ENCODE data around the gene PRND.
"Not testable (repeated sequence)": the region's sequence is repeated elsewhere in the genome, so short reads cannot be mapped to it uniquely, and the experiment has no call there.

The PRND gene

DNA sequence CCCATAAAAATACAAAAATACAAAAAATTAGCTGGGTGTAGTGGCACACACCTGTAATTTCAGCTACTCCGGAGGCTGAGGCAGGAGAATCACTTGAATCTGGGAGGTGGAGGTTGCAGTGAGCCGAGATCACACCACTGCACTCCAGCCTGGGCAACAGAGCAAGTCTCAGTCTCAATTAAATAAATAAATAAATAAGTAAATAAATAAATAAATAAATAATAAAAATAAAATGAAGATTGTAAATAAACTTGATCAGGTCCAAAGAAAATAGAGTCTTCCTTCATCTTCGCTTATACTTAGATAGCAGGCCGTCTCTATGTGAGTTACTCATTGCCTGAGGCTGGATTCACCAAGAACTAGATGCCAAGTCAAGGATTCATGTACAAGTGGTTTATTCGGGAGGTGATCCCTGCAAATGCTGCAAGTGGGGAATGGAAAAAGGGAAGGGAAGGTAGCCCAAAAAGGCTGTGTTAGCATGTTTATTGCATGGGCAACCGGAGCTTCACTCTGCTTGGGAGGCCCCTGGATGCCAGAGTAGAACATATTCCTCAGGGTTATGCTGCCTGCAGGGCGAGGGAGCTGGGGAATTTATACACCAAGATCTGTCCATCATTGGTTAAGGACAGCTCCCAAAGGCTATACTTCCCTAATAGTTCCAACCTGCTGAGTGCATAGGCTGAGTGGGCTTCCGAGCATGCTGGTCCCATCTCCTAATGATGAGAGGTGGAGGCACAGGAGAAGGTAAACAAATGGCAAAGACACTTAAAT is 16.3 kb downstream of the PRND start:
- no peak for DNase-seq (ENCODE audit: low spot score)

DNA sequence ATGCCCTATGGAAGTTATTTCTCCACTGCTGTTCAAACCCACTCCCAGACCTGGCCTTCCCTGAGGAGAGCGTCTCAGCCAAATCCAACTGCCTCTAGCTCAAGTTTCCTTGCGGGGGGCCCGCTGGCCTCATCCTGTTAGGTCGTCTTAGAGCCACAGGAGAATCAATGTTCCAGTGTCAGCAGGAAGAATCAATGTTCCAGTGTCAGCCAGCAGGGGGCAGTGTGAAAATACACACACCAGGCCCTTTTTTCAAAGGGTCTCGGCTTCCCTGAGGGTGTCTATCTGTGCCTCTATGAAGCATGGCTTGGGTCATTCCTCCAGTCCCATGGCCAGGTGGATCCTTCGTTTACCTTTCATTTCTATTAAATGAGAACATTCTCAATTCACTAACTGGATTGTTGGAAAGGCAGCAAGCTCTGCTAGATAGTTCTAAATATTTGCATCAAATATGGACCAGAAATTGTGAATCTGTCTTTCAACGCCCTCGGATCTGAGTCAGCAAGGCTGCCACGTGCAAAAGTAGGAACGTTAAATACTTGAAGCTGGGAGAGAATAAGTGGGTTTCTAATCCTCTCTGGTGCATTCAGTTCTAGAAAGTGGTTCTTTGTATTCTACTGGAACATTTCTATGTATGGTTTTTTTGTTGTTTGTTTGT is 19.2 kb downstream of the PRND start:
- peak; percentile 30 for DNase-seq (ENCODE audit: low spot score)

DNA sequence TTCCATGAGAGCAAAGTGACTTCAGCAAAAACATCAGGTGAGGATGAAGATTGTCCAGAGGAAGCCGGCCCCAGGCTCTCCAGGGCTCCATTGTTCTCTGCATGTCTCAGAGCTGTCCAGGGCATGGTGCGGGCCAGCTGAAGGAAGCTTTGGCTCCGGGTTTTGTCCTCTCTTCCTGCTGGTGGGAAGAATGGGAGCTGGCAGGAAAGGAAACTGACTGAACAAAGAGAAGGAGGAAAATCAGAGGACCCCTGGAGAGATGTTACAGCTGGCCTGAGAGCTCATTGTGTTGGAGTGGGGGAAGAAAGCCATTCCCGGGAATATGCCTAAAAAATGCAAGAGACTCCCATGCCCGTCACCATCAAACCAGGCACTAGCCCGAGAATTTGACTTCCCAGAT is 27.1 kb downstream of the PRND start:
- no peak for DNase-seq (ENCODE audit: low spot score)

DNA sequence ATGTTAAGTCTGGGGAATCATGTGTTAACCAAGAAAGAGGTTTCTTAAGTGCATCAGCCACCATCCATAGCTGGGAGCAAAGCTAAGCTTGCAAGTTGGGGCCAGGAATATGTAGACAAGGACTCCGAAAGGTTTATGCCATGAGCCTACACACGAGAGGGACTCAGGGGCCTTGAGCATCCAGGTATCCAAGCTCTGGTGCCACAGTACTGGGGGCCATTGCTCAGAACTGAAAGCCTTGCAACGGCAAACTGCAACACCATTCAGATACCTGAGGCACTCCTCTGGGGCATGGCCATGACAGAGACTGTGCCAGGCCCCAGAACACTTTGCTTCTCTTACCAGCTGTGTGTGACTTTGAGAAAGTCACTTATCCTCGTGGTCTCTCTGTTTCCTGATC is 27.6 kb downstream of the PRND start:
- DNase-seq (ENCODE audit: low spot score), result no peak

DNA sequence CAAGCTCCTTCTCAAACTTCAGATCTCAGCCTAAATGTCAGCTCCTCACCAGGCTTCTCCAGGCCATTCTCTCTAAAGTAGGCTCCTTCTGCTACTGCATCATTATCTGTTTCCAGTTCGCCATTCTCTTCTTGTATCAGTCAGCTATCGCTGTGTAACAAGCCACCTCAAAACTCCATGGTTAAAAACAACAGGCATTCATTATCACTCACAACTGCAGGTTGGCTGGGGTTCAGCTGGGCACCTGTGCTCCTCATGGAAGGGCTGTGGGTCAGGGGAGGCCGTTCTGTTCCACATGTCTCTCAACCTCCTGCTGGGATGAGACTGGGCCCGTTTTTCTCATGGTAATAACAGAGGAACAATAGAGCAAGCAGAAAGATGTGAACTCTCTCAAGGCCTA is 28.7 kb downstream of the PRND start:
- DNase-seq (ENCODE audit: low spot score), result no peak

DNA sequence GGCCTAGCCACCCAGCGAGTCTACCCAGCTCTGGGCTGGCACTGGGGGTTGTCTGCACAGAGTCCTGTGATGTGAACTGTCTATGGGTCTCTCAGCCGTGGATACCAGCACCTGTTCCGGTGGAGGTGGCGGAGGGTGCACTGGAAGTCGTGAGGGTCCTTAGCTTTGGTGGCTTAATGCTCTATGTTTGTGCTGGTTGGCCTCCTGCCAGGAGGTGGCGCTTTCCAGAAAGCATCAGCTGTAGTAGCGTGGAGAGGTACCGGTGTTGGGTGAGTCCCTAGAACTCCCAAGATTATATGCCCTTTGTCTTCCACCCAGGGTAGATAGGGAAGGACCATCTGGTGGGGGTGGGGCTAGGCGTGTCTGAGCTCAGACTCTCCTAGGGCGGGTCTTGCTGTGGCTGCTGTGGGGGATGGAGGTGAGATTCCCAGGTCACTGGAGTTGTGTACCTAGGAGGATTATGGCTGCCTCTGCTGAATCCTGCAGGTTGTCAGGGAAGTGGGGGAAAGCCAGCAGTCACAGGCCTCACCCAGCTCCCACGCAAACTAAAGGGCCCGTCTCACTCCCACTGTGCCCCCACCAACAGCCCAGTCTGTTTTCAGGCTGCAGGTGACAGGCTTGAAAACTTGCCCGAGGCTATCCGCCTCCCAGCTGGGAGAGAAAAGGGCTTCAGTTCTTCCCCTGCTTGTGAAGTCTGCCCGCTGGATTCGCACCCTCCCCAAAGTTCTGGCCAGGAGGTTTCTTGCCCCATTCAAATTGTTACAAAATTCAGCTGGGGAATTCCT is 37.6 kb downstream of the PRND start:
- peak; percentile 21 for DNase-seq (ENCODE audit: low spot score)

DNA sequence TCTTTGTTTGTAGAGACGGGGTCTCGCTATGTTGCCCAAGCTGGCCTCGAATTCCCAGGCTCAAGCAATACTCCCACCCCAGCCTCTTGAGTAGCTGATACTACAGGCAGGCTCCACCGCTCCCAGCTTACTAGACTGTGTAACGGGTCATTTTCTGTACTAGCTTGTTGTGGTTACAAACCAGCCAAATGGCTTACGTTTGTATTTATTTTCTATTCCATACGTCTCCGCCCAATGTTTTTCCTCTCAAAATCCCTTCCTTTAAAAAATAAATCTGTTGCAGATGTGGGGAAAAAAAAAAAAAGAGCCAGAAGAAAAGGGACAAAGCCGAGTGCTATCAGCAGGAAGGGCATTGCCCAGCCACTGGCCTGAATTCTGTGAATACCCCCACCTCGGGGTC is 41.6 kb downstream of the PRND start:
- DNase-seq (ENCODE audit: low spot score), result no peak

DNA sequence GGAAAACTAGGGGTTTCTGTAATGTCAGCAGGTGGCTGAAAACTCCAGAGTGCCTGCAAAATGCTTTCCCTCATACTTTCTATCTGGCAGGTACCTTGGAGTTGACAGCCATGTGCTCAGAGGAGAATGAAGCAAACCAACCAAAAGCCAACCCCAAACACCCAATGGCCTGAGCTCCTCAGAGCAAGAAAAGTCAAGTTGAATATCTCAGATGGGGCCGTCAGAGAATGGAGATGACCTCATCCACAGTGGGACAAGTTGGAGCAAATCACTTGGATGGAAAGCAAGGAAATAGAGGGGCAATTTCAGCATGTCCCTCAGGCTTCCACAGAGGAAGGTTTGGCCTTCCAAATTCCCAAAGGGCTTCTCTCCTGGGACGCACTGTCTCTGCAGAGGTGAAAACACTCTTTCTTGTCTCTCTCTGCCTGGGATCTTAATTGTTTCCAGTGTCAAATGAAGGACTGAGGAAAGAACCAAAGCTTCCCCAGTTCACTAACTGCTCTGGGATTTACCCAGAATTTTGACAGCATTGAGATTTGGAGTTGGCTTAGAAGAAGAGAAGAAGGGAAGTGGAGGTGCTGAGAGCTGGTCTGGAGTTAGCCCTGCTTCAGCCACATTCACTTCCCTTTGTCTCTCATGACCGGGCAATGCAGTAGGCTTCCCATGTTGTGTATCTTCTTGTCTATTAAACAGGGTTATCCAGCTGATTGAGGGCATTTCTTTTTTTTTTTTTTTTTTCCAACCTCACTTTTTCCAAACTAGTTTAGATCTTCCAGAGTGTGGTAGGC is 42.2 kb downstream of the PRND start:
- DNase-seq (ENCODE audit: low spot score), result no peak

DNA sequence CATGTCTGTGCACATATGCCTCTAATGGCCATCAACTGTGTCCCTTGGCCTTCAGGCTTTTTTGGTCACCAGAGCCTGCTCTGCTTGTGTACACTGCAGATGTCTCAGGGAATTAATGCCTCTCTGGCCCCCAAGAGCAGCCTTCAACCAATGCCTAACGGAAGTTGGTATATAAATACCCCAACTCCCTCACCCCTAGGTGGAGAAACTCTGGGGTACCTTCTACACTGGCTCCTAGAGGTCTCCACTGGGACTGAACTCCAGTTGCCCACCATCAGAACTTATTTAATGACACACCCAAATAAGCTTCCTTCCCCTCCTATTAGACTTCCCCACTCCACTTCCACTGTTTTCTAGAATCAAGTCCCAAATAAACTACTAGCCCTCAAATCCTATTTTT is 43.1 kb downstream of the PRND start:
- no peak for DNase-seq (ENCODE audit: low spot score)

DNA sequence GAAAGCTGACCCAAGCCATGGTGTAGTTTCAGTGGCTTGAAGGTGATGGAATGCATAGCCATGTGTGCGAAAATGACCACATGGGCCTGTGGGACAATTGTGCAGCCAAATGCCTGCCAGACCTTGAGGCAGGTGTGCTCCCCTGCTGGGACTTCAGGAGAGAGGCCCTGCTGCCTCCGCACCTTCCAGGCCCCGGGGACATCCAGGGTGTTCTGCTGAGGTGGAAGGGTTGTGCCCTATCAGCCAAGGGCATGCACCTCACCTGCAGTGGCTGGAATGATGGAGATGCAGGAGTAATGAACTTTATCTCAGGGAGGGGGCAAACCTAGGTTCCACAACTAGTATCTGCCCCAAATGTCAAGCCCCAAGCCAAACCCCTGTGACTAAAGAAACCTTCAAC is 44.0 kb downstream of the PRND start:
- DNase-seq (ENCODE audit: low spot score), result no peak

DNA sequence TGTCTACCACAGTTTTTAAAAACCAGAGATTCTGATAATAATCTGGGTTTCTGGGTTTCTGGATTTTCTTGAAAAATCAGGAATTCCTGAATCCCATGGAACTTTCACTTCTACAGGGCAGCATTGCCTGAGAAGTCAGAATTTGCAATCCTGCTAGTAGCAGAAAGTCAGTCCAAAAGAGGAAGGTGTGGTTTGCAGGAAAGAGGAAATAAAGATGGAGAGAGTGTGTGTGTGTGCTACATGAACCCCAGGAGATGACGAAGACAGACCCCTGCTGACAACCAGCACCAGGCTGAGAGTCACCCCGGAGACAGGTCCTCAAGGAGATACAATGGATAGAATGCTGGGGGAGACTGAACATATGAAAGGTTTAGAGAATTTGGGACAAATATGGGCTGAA is 44.9 kb downstream of the PRND start:
- no peak for DNase-seq (ENCODE audit: low spot score)

DNA sequence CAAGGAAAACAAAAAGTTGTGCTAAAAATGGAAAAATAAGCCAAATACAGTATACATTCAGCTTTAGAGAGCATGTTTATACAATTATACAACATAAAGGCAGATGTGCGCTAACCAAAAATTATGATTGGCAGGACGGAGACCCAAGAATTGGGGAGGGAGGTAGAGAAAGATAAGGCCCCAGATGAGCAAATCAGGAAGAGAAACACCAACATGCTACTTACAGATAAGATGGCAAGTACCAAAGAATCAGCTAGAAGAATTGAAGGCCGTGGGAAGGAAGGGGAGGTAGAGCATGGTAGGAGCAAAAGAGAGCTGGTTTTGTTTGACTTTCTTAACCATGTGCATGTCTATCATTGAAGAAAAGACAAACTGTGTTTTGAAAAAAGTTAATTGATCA is 45.4 kb downstream of the PRND start:
- DNase-seq (ENCODE audit: low spot score), result no peak

DNA sequence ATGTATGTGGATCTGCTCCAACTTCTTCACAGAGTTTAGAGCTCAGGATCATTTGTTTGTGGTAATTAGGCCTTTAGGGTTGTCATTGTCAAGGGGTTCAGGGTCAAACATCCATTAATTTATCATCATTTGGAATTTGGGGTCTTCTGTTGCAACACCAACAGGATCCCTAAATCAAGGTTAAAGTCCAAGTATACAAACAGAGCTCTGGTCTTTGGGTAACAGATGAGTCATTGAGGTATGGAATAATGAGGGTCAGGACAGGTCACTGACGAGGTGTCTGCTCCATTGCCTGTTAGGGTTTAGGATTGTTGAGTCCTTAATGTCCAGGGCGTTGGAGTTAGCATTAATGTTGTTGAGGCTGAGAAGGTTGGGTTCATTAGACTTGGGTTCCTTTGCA is 47.6 kb downstream of the PRND start:
- DNase-seq (ENCODE audit: low spot score), result no peak

DNA sequence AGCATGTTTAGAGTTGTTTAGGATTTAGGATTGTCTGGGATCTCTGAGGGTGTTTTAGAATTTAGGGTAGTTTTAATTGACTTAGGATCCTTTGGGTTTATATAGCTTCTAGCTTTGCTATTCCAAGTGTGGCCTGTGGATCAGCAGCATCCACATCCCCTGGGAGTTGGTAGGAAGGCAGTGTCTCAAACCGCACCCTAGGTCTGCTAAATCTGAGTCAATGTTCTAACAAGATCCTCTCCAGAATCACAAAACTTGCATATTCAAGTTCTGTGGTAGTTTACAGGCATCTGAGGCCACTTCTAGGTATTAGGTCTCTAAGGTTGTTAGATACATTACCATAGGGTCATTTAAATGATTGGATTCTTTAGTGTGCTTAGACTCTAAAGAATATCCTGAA is 48.3 kb downstream of the PRND start:
- DNase-seq (ENCODE audit: low spot score), result no peak

DNA sequence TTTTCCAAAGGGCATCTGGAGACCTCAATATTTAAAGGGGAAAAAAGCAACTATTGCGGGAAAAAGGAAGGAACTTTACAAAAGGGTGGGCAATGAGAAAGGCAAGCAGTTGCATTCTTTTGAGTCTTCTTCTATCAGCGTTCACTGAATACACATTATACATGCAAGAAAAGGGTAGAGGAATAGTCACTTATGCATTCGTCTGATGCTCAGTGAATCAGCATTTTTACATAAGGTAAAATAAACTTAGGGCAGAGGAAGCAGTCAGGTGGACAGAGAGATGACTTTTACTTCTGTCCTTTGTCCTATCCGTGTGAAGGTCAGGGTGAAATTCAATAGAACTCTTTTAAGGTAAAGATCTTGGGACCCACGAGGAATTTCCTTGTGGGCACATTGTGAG is 49.3 kb downstream of the PRND start:
- DNase-seq (ENCODE audit: low spot score), result no peak

DNA sequence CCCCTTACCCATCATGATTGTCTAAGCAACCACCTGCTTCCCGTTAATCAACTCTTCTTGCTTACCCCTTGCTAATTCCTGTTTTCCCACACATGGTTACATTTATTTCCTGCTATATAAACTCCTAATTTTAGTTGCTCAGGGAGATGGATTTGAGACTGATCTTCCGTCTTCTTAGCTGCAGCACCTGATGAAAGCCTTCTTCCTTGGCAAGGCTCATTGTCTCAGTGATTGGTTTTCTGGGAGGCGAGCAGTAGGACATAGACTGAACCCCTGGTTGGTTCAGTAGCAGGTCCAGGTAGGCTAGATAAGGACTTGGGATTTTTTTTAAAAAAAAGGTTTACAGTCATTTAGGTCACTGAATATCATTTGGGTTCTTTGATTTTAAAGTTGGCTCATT is 50.4 kb downstream of the PRND start:
- no peak for DNase-seq (ENCODE audit: low spot score)

DNA sequence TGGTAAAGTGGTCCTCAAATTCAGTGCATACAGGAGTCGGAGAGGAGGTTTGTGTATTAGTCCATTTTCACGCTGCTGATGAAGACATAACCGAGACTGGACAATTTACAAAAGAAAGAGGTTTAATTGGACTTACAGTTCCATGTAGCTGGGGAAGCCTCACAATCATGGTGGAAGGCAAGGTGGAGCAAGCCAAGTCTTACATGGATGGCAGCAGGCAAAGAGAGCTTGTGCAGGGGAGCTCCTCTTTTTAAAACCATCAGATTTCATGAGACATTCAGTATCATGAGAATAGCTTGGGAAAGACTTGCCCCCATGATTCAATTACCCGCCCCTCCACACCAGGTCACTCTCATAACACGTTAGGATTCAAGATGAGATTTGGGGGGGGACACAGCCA is 51.3 kb downstream of the PRND start:
- not testable (repeated sequence) for DNase-seq (ENCODE audit: low spot score)

DNA sequence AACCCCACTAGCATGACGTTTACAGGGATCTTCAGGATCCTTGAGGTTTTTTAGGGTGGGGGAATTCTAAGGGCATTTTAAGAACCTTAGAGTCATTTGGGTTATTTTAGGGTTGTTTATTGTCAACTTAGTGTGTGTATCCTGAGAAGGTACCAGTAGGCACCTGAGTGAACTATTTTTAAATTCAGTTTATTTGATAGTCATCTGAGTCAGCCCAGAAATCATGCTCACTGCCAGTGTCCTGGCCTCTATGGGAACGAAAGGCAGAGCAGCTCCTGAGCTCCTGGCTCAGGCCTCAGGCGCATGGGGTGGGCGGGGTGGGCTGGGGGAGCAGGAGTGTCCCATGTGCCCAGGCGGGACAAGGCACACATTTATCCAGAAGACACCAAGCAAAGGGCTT is 52.0 kb downstream of the PRND start:
- DNase-seq (ENCODE audit: low spot score), result no peak

DNA sequence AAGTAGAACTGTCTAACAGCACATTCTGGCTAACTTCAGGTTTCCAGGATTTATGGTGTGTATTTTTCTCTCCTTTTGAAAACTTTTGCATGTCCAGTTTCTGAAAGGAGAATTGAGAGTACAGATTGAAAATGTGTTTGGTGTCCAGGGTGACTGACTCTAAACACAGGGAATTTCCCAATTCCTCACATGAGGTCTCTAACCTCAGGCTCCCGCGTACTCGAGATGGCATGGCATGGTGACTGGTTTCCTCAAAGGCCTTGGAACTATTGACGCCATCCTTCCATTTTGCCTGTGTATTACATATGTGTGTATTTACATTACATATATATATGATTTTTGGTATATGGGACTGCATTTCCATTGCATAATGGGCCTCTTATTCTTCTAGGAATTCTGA is 52.5 kb downstream of the PRND start:
- DNase-seq (ENCODE audit: low spot score), result no peak

DNA sequence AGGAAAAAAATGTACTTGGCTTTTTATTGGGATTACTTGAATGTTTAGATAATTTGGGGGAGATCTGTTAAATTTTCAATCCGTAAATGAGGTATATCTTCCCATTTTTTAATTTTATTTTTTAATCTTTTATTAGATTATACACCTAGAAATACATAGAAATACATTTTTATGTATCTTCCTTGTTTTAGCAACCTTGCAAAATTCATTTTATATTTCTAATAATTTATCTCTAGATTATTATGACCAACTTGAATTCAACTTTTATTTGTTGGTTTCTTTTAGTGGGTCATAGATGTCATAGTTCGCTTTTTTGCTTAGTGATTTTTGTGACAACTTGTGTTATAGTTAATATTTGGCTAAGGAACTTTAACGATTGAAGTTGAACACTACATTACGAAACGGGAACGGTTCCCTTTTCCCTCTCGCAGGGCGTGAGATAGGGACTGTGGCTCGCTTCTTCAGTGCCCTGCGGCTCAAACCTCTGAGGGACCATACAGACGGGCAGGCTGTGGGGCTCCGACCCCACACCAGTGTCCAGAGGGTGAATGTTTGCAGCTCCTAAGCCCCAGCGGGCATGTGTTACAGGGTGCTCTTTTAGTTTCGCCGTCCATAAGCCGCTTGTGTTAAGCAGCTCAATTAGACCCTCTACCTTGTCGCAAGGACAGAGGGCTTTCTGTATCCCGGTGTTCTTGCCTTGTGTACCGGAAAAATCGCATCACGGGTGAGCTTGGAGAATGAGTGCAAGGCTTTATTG is 53.8 kb downstream of the PRND start:
- DNase-seq (ENCODE audit: low spot score), result no peak

DNA sequence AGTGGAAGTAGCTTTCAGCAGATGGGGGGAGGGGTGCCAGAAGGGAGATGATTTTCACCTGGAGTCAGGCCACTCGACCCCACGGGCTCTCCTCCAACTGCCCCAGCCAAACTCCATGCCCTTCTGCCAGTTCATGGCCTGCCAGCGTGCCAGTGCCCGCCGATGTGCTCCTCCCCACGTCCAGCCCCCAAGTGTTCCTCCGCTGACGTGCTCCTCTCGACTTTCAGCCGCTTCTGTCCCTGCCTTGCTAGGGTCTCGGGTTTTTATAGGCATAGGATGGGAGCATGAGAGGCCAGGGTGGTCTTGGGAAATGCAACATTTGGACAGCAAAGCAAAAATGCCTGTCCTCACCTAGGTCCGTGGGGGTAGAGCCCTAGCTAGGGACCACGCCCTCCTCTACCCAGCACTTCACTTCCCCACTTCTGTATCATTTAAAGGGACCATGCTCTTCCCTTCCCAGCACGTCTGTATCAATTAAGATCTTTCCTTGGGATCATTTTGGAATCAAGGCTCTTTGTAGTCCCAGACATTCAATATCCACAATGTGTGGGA is 54.4 kb downstream of the PRND start:
- DNase-seq (ENCODE audit: low spot score), result no peak

Data from kidney tubule cell (primary cell).